GM12801 (cell line): ENCODE measurements around the gene TTC21B.

ENCODE experiments used
- CTCF ChIP-seq: IDR thresholded peaks from one replicate; pipeline ENCODE4 v1.5.1; 2011; ENCODE audit warnings: control low read depth; ENCODE audit not compliant: insufficient read length; ENCODE audit errors: extremely low read depth

TTC21B gene

GRCh38 chr2:165888171-165888570 is 65.4 kb downstream of the TTC21B start:
- no peak for TF ChIP-seq CTCF

- TF ChIP-seq CTCF: no peak
These were observed 67.0 kb downstream of the TTC21B start for GRCh38 chr2:165886487-165887146.

- no peak for TF ChIP-seq CTCF
These were observed 75.7 kb downstream of the TTC21B start for GRCh38 chr2:165877565-165878550.

GRCh38 chr2:165876712-165877111 is 76.9 kb downstream of the TTC21B start:
- TF ChIP-seq CTCF: no peak

GRCh38 chr2:165876269-165876668 is 77.3 kb downstream of the TTC21B start:
- no peak for TF ChIP-seq CTCF

GRCh38 chr2:165874445-165875039 is 79.0 kb downstream of the TTC21B start:
- TF ChIP-seq CTCF: no peak

GRCh38 chr2:165872101-165872791 is 81.3 kb downstream of the TTC21B start:
- no peak for TF ChIP-seq CTCF
